PC-3 (cell line): ENCODE results near the gene GSG1L.

Source experiments
- CTCF ChIP-seq: fragments of 300-600 bp; sonication (generic); conservative IDR thresholded peaks from 2 replicates; pipeline ENCODE4 v1.5.1; 2017; ENCODE audit warnings: antibody characterized with exemption, low read depth, mild to moderate bottlenecking, low read length
- EZH2 ChIP-seq: fragments of 300-600 bp; sonication (generic); IDR thresholded peaks from one replicate; pipeline ENCODE4 v1.6.1; 2017; ENCODE audit warnings: antibody characterized with exemption, mild to moderate bottlenecking, low read length; ENCODE audit not compliant: unreplicated experiment
- EZH2phosphoT487 ChIP-seq: fragments of 300-600 bp; sonication (generic); IDR thresholded peaks from 2 replicates; pipeline ENCODE4 v1.6.1; 2018; ENCODE audit warnings: mild to moderate bottlenecking, antibody characterized with exemption, low read length, borderline replicate concordance

- TF ChIP-seq CTCF (no peak), EZH2 (no peak), EZH2phosphoT487 (no peak)
Measured at GRCh38 chr16:28104404-28104803, 40.9 kb upstream of the GSG1L start.
